GM20000 (cell line): ENCODE measurements around the gene ZNF879.

Source experiments
- DNase-seq: peaks from one replicate; pipeline ENCODE4 v3.0.0; 2012; ENCODE audit warnings: low spot score
- CTCF ChIP-seq: IDR thresholded peaks from 2 replicates; pipeline ENCODE4 v1.5.1; 2012; ENCODE audit warnings: mild to moderate bottlenecking, control low read depth; ENCODE audit errors: extremely low read depth, missing control alignments

ZNF879 gene

GRCh38 chr5:179023528-179024189 is at the start of gene ZNF879:
Gene ZNF879 (plus strand): TSS chr5:179023804. CDS start chr5:179025005, 1,201 bp downstream.
- DNase-seq: peak; percentile 65

GRCh38 chr5:178981381-178981780 is 42.2 kb upstream of the ZNF879 start:
- DNase-seq: no peak
- TF ChIP-seq CTCF: no peak

More at GRCh38 chr5:179023528-179024189, at the start of gene ZNF879:
- no peak for TF ChIP-seq CTCF

- no peak for TF ChIP-seq CTCF
- DNase-seq: no peak
These were observed 40.7 kb upstream of the ZNF879 start for GRCh38 chr5:178982941-178983340.

- TF ChIP-seq CTCF: no peak
- no peak for DNase-seq
These were observed 39.9 kb upstream of the ZNF879 start for GRCh38 chr5:178983728-178984127.

- no peak for DNase-seq
- TF ChIP-seq CTCF: no peak
These were observed 39.2 kb upstream of the ZNF879 start for GRCh38 chr5:178984145-178985072.

- DNase-seq: no peak
- TF ChIP-seq CTCF: no peak
These were observed 37.2 kb upstream of the ZNF879 start for GRCh38 chr5:178986326-178986960.
